Stimulated activated CD4-positive, alpha-beta T cell treated with anti-CD3 and anti-CD28 coated beads, TNF-alpha, amount 100 ng/mL, for 24 hours (primary cell): ENCODE results near the gene ANK3.

Source experiments
- DNase-seq, 3 experiments: peaks; one replicate each; pipeline ENCODE4 v3.0.0-alpha.2; 2020; ENCODE audit warnings: low read depth in 3 of 3

ANK3 gene

GRCh38 chr10:60031183-60031582, 358.5 kb downstream of the ANK3 start:
- DNase-seq: no peak

GRCh38 chr10:60029475-60029874, 360.2 kb downstream of the ANK3 start:
- DNase-seq: no peak

GRCh38 chr10:60028081-60028480, 361.6 kb downstream of the ANK3 start:
- DNase-seq: no peak

GRCh38 chr10:60025279-60025678, 364.4 kb downstream of the ANK3 start:
- no peak for DNase-seq

- no peak for DNase-seq
Measured at GRCh38 chr10:60024506-60024905, 365.2 kb downstream of the ANK3 start.

- DNase-seq: no peak
Measured at GRCh38 chr10:60023155-60023877, 366.4 kb downstream of the ANK3 start.

GRCh38 chr10:60021361-60021760, 368.3 kb downstream of the ANK3 start:
- no peak for DNase-seq

GRCh38 chr10:60016794-60017193, 372.9 kb downstream of the ANK3 start:
- DNase-seq: no peak

GRCh38 chr10:60009710-60010383, 379.8 kb downstream of the ANK3 start:
- no peak for DNase-seq

GRCh38 chr10:60009276-60009675, 380.4 kb downstream of the ANK3 start:
- no peak for DNase-seq

GRCh38 chr10:60008816-60009215, 380.9 kb downstream of the ANK3 start:
- no peak for DNase-seq

GRCh38 chr10:60006062-60006461, 383.6 kb downstream of the ANK3 start:
- no peak for DNase-seq

GRCh38 chr10:60003651-60004523, 385.8 kb downstream of the ANK3 start:
- no peak for DNase-seq

- no peak for DNase-seq
Measured at GRCh38 chr10:60000747-60001146, 388.9 kb downstream of the ANK3 start.

- DNase-seq: no peak
Measured at GRCh38 chr10:59997827-59998525, 391.7 kb downstream of the ANK3 start.

- DNase-seq: no peak
Measured at GRCh38 chr10:59995862-59996261, 393.8 kb downstream of the ANK3 start.

- no peak for DNase-seq
Measured at GRCh38 chr10:59993931-59994330, 395.7 kb downstream of the ANK3 start.

- DNase-seq: no peak
Measured at GRCh38 chr10:59991661-59992060, 398.0 kb downstream of the ANK3 start.

- no peak for DNase-seq
Measured at GRCh38 chr10:59991117-59991516, 398.6 kb downstream of the ANK3 start.

- DNase-seq: no peak
Measured at GRCh38 chr10:59985639-59986038, 404.0 kb downstream of the ANK3 start.

- DNase-seq: no peak
Measured at GRCh38 chr10:59984415-59984814, 405.3 kb downstream of the ANK3 start.

- DNase-seq: no peak
Measured at GRCh38 chr10:59980356-59980755, 409.3 kb downstream of the ANK3 start.
